ENCODE results near the gene ANOS1. TPM values are rescaled to one million over a fixed set of nuclear protein-coding genes. Genes with fewer than 3 reads are reported as not detected.

Gene ANOS1
- total and polyA plus RNA-seq, 12 donors: 0.60 to 7.3 (median 2.0) TPM

GRCh38 chrX:8689473-8689872 is 42.5 kb downstream of the ANOS1 start:
- no peak for DNase-seq
- intact Hi-C loops (cut with DNase I): no loop called here
- no peak for TF ChIP-seq CTCF (IDR thresholded peaks at IDR 0.05)
- TF ChIP-seq POLR2A (IDR thresholded peaks at IDR 0.05): no peak
- Histone ChIP-seq H3K27me3 (peaks cover 7% of the 10 kb centered on the region), H3K36me3 (replicated peaks in 1 of 2) (no peaks in the 10 kb centered on the region), H3K9me3 (replicated peaks in 1 of 3) (no peaks in the 10 kb centered on the region), H3K4me3 (no peak overlapping the region), H3K27ac (no peak overlapping the region), H3K4me1 (replicated peaks in 1 of 2) (no peaks in the 10 kb centered on the region)
- 66 to 71% (median 69%) methylated on average over 3 of the region's 3 CpGs for WGBS, 4 donors

GRCh38 chrX:8688776-8689175 is 43.2 kb downstream of the ANOS1 start:
- Histone ChIP-seq H3K36me3 (replicated peaks in 1 of 2) (no peaks in the 10 kb centered on the region), H3K4me3 (no peak overlapping the region), H3K27me3 (peaks cover under 1% of the 10 kb centered on the region), H3K4me1 (replicated peaks in 1 of 2) (no peaks in the 10 kb centered on the region), H3K27ac (no peak overlapping the region), H3K9me3 (replicated peaks in 1 of 3) (no peaks in the 10 kb centered on the region)
- WGBS, 4 donors: 25 to 60% (median 42%) methylated on average over 2 to 3 of the region's 3 CpGs
- intact Hi-C loops (cut with DNase I): no loop called here
- no peak for TF ChIP-seq CTCF (IDR thresholded peaks at IDR 0.05)
- TF ChIP-seq POLR2A (IDR thresholded peaks at IDR 0.05): no peak
- DNase-seq: no peak

GRCh38 chrX:8684201-8684965 is 47.6 kb downstream of the ANOS1 start:
- Histone ChIP-seq H3K9me3 (replicated peaks in 1 of 3) (no peaks in the 10 kb centered on the region), H3K27ac (no peak overlapping the region), H3K27me3 (no peaks in the 10 kb centered on the region), H3K36me3 (replicated peaks in 1 of 2) (no peaks in the 10 kb centered on the region), H3K4me3 (no peak overlapping the region), H3K4me1 (replicated peaks in 1 of 2) (no peaks in the 10 kb centered on the region)
- 58 to 70% (median 65%) methylated on average over 15 to 16 of the region's 16 CpGs for WGBS, 4 donors
- no peak for TF ChIP-seq CTCF (IDR thresholded peaks at IDR 0.05)
- no peak for TF ChIP-seq POLR2A (IDR thresholded peaks at IDR 0.05)
- no peak for DNase-seq
- intact Hi-C loops (cut with DNase I): no loop called here

GRCh38 chrX:8683687-8684086 is 48.2 kb downstream of the ANOS1 start:
- no peaks in the 10 kb centered on the region for H3K27me3 ChIP-seq
- intact Hi-C loops (cut with DNase I): no loop called here
- H3K36me3 ChIP-seq (replicated peaks in 1 of 2): no peaks in the 10 kb centered on the region
- DNase-seq: no peak
- WGBS, 4 donors: 66 to 78% (median 68%) methylated on average over 5 of the region's 5 CpGs
- no peaks in the 10 kb centered on the region for H3K9me3 ChIP-seq (replicated peaks in 1 of 3)
- no peak overlapping the region for H3K27ac ChIP-seq
- H3K4me1 ChIP-seq (replicated peaks in 1 of 2): no peaks in the 10 kb centered on the region
- no peak overlapping the region for H3K4me3 ChIP-seq
- TF ChIP-seq CTCF (IDR thresholded peaks at IDR 0.05) (no peak), POLR2A (IDR thresholded peaks at IDR 0.05) (no peak)
